T-helper 17 cell (primary cell): Measurements from ENCODE around the gene SLCO1B1. TPM values are rescaled to one million over a fixed set of nuclear protein-coding genes. Genes with fewer than 3 reads are reported as not detected.
A peak's percentile ranks its signal among the peaks of the same experiment; 100 is the strongest.
"Not testable (repeated sequence)": the region's sequence is repeated elsewhere in the genome, so short reads cannot be mapped to it uniquely, and the experiment has no call there.

Source experiments
- ATAC-seq: fragments of 150-1000 bp; cut with Tn5 transposase; 2 replicates; pipeline ENCODE4 v1.10.0; 2021; ENCODE audit warnings: mild to moderate bottlenecking, moderate library complexity
- DNase-seq, 3 donors: peaks; one replicate each; pipeline versions ENCODE4 v3.0.0 to v3.0.0-alpha.2; 2020 to 2021
- H3K9me3 ChIP-seq: one replicate; pipeline ENCODE4 v1.7.0; 2013; ENCODE audit warnings: low read length, mild to moderate bottlenecking; ENCODE audit not compliant: control insufficient read depth, poor library complexity, severe bottlenecking
- H3K27ac Mint-ChIP-seq: one replicate; pipeline ENCODE4 v1.8.0; 2022; ENCODE audit warnings: mild to moderate bottlenecking, moderate library complexity, mixed read lengths
- H3K27me3 Mint-ChIP-seq: one replicate; pipeline ENCODE4 v1.8.0; 2022; ENCODE audit warnings: mixed read lengths
- H3K36me3 Mint-ChIP-seq: one replicate; pipeline ENCODE4 v1.8.0; 2022; ENCODE audit warnings: low read depth, mixed read lengths
- H3K4me1 Mint-ChIP-seq: one replicate; pipeline ENCODE4 v1.8.0; 2022; ENCODE audit warnings: mild to moderate bottlenecking, mixed read lengths
- H3K4me3 Mint-ChIP-seq: one replicate; pipeline ENCODE4 v1.8.0; 2022; ENCODE audit warnings: mild to moderate bottlenecking, moderate library complexity, mixed read lengths
- total RNA-seq, 4 donors: library from RNA in 2 of 4; stranded (reverse) in 2 of 4; gene quantifications; one replicate each; pipeline ENCODE4 v1.2.3 and lab custom pipeline; 2022 to 2026

Gene SLCO1B1
- total RNA-seq, 2 donors from 2014 or later: not detected

GRCh38 chr12:21155522-21156351 lies 24.7 kb downstream of the SLCO1B1 start:
- Mint-ChIP-seq H3K27me3 (no peaks in the 10 kb centered on the region), H3K36me3 (no peaks in the 10 kb centered on the region), H3K4me1 (no peaks in the 10 kb centered on the region)

GRCh38 chr12:21165048-21165447 lies 34.1 kb downstream of the SLCO1B1 start:
- H3K4me1 Mint-ChIP-seq: no peaks in the 10 kb centered on the region
- no peak overlapping the region for H3K4me3 Mint-ChIP-seq
- H3K27me3 Mint-ChIP-seq: no peaks in the 10 kb centered on the region

More at GRCh38 chr12:21155522-21156351, 24.7 kb downstream of the SLCO1B1 start:
- Mint-ChIP-seq H3K4me3 (no peak overlapping the region), H3K27ac (no peak overlapping the region)
- no peaks in the 10 kb centered on the region for H3K9me3 ChIP-seq
- DNase-seq (no peak), ATAC-seq (no peak)

GRCh38 chr12:21169878-21170472 lies 39.0 kb downstream of the SLCO1B1 start:
- H3K27ac Mint-ChIP-seq: no peak overlapping the region
- H3K4me1 Mint-ChIP-seq: no peaks in the 10 kb centered on the region
- no peaks in the 10 kb centered on the region for H3K9me3 ChIP-seq
- H3K36me3 Mint-ChIP-seq: no peaks in the 10 kb centered on the region
- no peak for ATAC-seq
- peak in 1 of 3 donors; percentile 10 for DNase-seq
- H3K4me3 Mint-ChIP-seq: no peak overlapping the region
- peaks cover 6% of the 10 kb centered on the region for H3K27me3 Mint-ChIP-seq

More at GRCh38 chr12:21165048-21165447, 34.1 kb downstream of the SLCO1B1 start:
- no peak for ATAC-seq
- H3K9me3 ChIP-seq: no peaks in the 10 kb centered on the region
- DNase-seq: no peak
- no peaks in the 10 kb centered on the region for H3K36me3 Mint-ChIP-seq
- H3K27ac Mint-ChIP-seq: no peak overlapping the region

GRCh38 chr12:21172079-21172478 lies 41.1 kb downstream of the SLCO1B1 start:
- no peaks in the 10 kb centered on the region for H3K9me3 ChIP-seq
- H3K27ac Mint-ChIP-seq: no peak overlapping the region
- H3K36me3 Mint-ChIP-seq: no peaks in the 10 kb centered on the region
- ATAC-seq (no peak), DNase-seq (no peak)
- H3K4me3 Mint-ChIP-seq: no peak overlapping the region
- no peaks in the 10 kb centered on the region for H3K4me1 Mint-ChIP-seq
- H3K27me3 Mint-ChIP-seq: peaks cover 6% of the 10 kb centered on the region

GRCh38 chr12:21183721-21184275 lies 52.8 kb downstream of the SLCO1B1 start:
- Mint-ChIP-seq H3K36me3 (no peaks in the 10 kb centered on the region), H3K27me3 (peaks cover 8% of the 10 kb centered on the region), H3K4me3 (no peak overlapping the region), H3K4me1 (no peaks in the 10 kb centered on the region), H3K27ac (no peak overlapping the region)
- ATAC-seq (no peak), DNase-seq (no peak)
- H3K9me3 ChIP-seq: no peaks in the 10 kb centered on the region

- Mint-ChIP-seq H3K36me3 (no peaks in the 10 kb centered on the region), H3K4me1 (no peaks in the 10 kb centered on the region), H3K4me3 (no peak overlapping the region), H3K27ac (no peak overlapping the region), H3K27me3 (no peaks in the 10 kb centered on the region)
- ATAC-seq: no peak
- H3K9me3 ChIP-seq: no peaks in the 10 kb centered on the region
- DNase-seq: no peak
These were observed 59.0 kb downstream of the SLCO1B1 start for GRCh38 chr12:21190016-21190415.

GRCh38 chr12:21214433-21214832 lies 83.4 kb downstream of the SLCO1B1 start:
- DNase-seq, H3K27me3 Mint-ChIP-seq, ATAC-seq, H3K9me3 ChIP-seq, H3K4me1 Mint-ChIP-seq, H3K4me3 Mint-ChIP-seq, H3K36me3 Mint-ChIP-seq, H3K27ac Mint-ChIP-seq: not testable (repeated sequence)

- H3K9me3 ChIP-seq: no peaks in the 10 kb centered on the region
- no peak overlapping the region for H3K27ac Mint-ChIP-seq
- H3K27me3 Mint-ChIP-seq: no peaks in the 10 kb centered on the region
- no peak for DNase-seq
- H3K4me1 Mint-ChIP-seq: no peaks in the 10 kb centered on the region
- H3K4me3 Mint-ChIP-seq: no peak overlapping the region
- no peaks in the 10 kb centered on the region for H3K36me3 Mint-ChIP-seq
- ATAC-seq: no peak
These were observed 88.2 kb downstream of the SLCO1B1 start for GRCh38 chr12:21219206-21219605.

GRCh38 chr12:21220266-21220665 lies 89.3 kb downstream of the SLCO1B1 start:
- no peaks in the 10 kb centered on the region for H3K4me1 Mint-ChIP-seq
- ATAC-seq (no peak), DNase-seq (no peak)
- no peaks in the 10 kb centered on the region for H3K36me3 Mint-ChIP-seq
- no peaks in the 10 kb centered on the region for H3K9me3 ChIP-seq
- no peak overlapping the region for H3K4me3 Mint-ChIP-seq
- H3K27ac Mint-ChIP-seq: no peak overlapping the region
- no peaks in the 10 kb centered on the region for H3K27me3 Mint-ChIP-seq

- no peaks in the 10 kb centered on the region for H3K4me1 Mint-ChIP-seq
- H3K27me3 Mint-ChIP-seq: no peaks in the 10 kb centered on the region
- ATAC-seq (no peak), DNase-seq (no peak)
- no peak overlapping the region for H3K4me3 Mint-ChIP-seq
- no peak overlapping the region for H3K27ac Mint-ChIP-seq
- no peaks in the 10 kb centered on the region for H3K36me3 Mint-ChIP-seq
- no peaks in the 10 kb centered on the region for H3K9me3 ChIP-seq
These were observed 90.1 kb downstream of the SLCO1B1 start for GRCh38 chr12:21221072-21221471.

- no peaks in the 10 kb centered on the region for H3K27me3 Mint-ChIP-seq
- H3K36me3 Mint-ChIP-seq: no peaks in the 10 kb centered on the region
- H3K4me3 Mint-ChIP-seq: no peak overlapping the region
- no peak for DNase-seq
- H3K4me1 Mint-ChIP-seq: no peaks in the 10 kb centered on the region
- no peaks in the 10 kb centered on the region for H3K9me3 ChIP-seq
- no peak for ATAC-seq
- H3K27ac Mint-ChIP-seq: no peak overlapping the region
These were observed 90.8 kb downstream of the SLCO1B1 start for GRCh38 chr12:21221778-21222177.

- ATAC-seq (no peak), DNase-seq (no peak)
- H3K9me3 ChIP-seq: no peaks in the 10 kb centered on the region
- Mint-ChIP-seq H3K4me3 (no peak overlapping the region), H3K4me1 (no peaks in the 10 kb centered on the region), H3K27me3 (no peaks in the 10 kb centered on the region), H3K36me3 (no peaks in the 10 kb centered on the region), H3K27ac (no peak overlapping the region)
These were observed 92.9 kb downstream of the SLCO1B1 start for GRCh38 chr12:21223930-21224329.

GRCh38 chr12:21234395-21234794 lies 103.4 kb downstream of the SLCO1B1 start:
- Mint-ChIP-seq H3K4me1 (no peaks in the 10 kb centered on the region), H3K27me3 (no peaks in the 10 kb centered on the region), H3K36me3 (no peaks in the 10 kb centered on the region), H3K4me3 (no peak overlapping the region), H3K27ac (no peak overlapping the region)
- H3K9me3 ChIP-seq: no peaks in the 10 kb centered on the region
- DNase-seq (no peak), ATAC-seq (no peak)
